Activated CD4-positive, alpha-beta T cell treated with anti-CD3 and anti-CD28 coated beads for 36 hours (primary cell): ENCODE results near the gene CCDC9B. TPM values are rescaled to one million over a fixed set of nuclear protein-coding genes. Genes with fewer than 3 reads are reported as not detected.

Experiments used
- ATAC-seq: fragments of 200-7000 bp; cut with Tn5 transposase; one replicate; pipeline ENCODE4 v1.10.0; 2021; ENCODE audit warnings: mild to moderate bottlenecking, moderate library complexity
- CTCF ChIA-PET: fragments of 350-600 bp; sonication (Branson Sonifier 250); formaldehyde crosslinking; loops from one replicate; lab custom pipeline; 2021; ENCODE audit warnings: antibody characterized with exemption; lab: Charles Lee
- POLR2A ChIA-PET: fragments of 350-600 bp; sonication (Branson Sonifier 250); formaldehyde crosslinking; loops from one replicate; lab custom pipeline; 2021; ENCODE audit warnings: antibody characterized with exemption, inconsistent platforms; lab: Charles Lee
- DNase-seq: peaks from one replicate; pipeline ENCODE4 v3.0.0-alpha.2; 2020
- H3K27ac Mint-ChIP-seq: one replicate; pipeline ENCODE4 v1.8.0; 2021; ENCODE audit warnings: mixed read lengths
- H3K27me3 Mint-ChIP-seq: one replicate; pipeline ENCODE4 v1.8.0; 2021; ENCODE audit warnings: mixed read lengths
- H3K36me3 Mint-ChIP-seq: one replicate; pipeline ENCODE4 v1.8.0; 2021; ENCODE audit warnings: low read depth, mixed read lengths
- H3K4me1 Mint-ChIP-seq: one replicate; pipeline ENCODE4 v1.8.0; 2021; ENCODE audit warnings: mixed read lengths
- H3K4me3 Mint-ChIP-seq: one replicate; pipeline ENCODE4 v1.8.0; 2021; ENCODE audit warnings: mild to moderate bottlenecking, moderate library complexity, mixed read lengths
- H3K9me3 Mint-ChIP-seq: one replicate; pipeline ENCODE4 v1.8.0; 2021; ENCODE audit warnings: low read depth, mixed read lengths
- intact Hi-C, 2 experiments: fragments of 100-400 bp; cut with DNase I in 1 of 2; cut with micrococcal nuclease in 1 of 2; formaldehyde crosslinking; loops; one replicate each; pipeline versions ENCODE4 v1.14.2 to v1.15.1; 2022 to 2024; cut with DNase I, micrococcal nuclease
- total RNA-seq, 2 experiments: library from RNA; stranded (reverse); gene quantifications; one replicate each; pipeline ENCODE4 v1.2.3, GENCODE V29; 2021

The CCDC9B gene
- total RNA-seq, 2 experiments from 2014 or later: 0.65 to 0.98 TPM

- Mint-ChIP-seq H3K9me3 (no peaks in the 10 kb centered on the region), H3K4me1 (peaks cover 16% of the 10 kb centered on the region), H3K27ac (no peak overlapping the region), H3K4me3 (no peak overlapping the region), H3K36me3 (no peaks in the 10 kb centered on the region), H3K27me3 (no peaks in the 10 kb centered on the region)
- intact Hi-C loops: no loop called here
- POLR2A ChIA-PET: no interaction called here
- CTCF ChIA-PET: interaction anchor here (0.7 to 11.4 kb wide), 20 partner anchors 8 to 1833 kb away, joined by 3 to 151 read pairs (median 8); partner anchors contain the start of genes INAFM2, IVD and PLCB2
- no peak for ATAC-seq
- no peak for DNase-seq
These were observed 4.6 kb downstream of the CCDC9B start for GRCh38 chr15:40335938-40336743.

DNA sequence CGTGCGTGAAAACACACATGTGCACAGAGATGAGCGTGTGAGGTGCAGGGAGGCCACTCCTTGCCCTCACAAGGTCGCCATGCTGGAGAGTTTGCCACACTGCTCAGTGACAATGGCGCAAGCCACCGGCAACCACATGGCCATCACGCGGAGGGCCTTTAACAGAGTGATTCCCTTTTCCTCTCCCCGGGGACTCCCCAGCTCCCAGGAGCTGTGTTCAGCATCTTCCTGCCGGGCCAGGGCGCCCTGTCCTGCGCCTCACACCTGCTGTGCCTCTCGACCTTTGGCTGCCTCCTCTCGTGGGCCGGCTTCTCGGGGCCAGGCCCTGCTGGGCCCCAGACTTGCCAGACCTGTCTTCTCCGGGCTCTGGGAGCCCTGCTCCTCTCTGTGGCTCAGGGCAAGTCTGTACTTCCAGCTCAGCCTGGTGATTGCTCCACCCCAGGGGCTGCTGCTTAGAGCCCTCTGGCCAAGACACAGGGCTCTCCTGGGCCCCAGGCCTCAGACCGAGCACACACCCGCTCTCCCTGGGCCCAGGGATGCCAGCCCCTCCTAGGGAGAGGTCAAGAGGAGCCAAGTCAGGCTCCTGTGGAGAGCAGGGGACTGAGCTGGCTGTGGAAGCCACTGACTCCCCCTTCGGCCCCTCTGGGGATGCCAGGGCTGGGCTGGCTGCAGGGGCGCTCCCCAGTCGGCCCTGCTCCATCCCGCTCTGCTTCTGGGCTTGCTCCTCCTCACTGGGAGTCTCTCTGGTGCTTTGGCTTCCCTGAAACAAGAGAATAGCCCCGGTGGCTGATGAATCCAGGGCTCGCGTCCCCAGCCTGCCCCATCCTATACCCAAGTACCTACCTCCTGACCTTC, 5.6 kb downstream of the CCDC9B start:
- Mint-ChIP-seq H3K36me3 (no peaks in the 10 kb centered on the region), H3K4me1 (peaks cover 16% of the 10 kb centered on the region), H3K27me3 (no peaks in the 10 kb centered on the region), H3K27ac (no peak overlapping the region), H3K4me3 (no peak overlapping the region), H3K9me3 (no peaks in the 10 kb centered on the region)
- intact Hi-C loops: no loop called here
- DNase-seq (no peak), ATAC-seq (no peak)
- POLR2A ChIA-PET: interaction anchor here (0.6 kb wide), 1 partner anchor 370 kb away, joined by 6 read pairs; no protein-coding TSS in a partner anchor
- CTCF ChIA-PET: interaction anchor here (0.6 to 9.9 kb wide), 13 partner anchors 8 to 224 kb away, joined by 3 to 150 read pairs (median 6); partner anchors contain the start of genes INAFM2 and PLCB2

DNA sequence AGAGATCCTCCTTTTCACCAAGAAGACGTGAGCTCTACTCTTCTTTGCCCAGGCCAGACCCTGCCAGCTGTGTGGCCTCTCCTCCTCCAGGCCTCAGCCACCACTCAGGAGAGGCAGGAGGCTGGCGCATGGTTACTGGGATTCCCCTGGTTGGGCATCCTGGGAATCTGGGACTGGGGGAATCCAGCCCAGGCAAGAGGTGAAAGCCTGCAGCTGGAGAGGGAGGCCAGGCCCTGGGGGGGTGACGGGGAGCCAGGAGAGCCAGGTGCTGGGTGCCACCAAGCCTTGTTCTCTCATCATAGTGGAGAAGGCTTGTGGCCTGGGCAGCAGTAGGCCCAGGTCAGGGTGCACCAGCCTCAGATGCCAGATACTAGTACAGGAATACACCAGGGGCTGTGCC, 6.2 kb downstream of the CCDC9B start:
- Mint-ChIP-seq H3K9me3 (no peaks in the 10 kb centered on the region), H3K4me1 (peaks cover 16% of the 10 kb centered on the region), H3K27ac (peak overlapping the region; percentile 68), H3K4me3 (no peak overlapping the region), H3K27me3 (no peaks in the 10 kb centered on the region), H3K36me3 (no peaks in the 10 kb centered on the region)
- DNase-seq: no peak
- ChIA-PET POLR2A (interaction anchor here (0.5 to 0.7 kb wide), 3 partner anchors 94 to 761 kb away, joined by 3 to 6 read pairs (median 3); no protein-coding TSS in a partner anchor), CTCF (interaction anchor here (0.7 to 9.9 kb wide), 13 partner anchors 7 to 106 kb away, joined by 3 to 150 read pairs (median 4); partner anchors contain the start of genes BAHD1, INAFM2 and PLCB2)
- intact Hi-C loops: no loop called here
- no peak for ATAC-seq

GRCh38 chr15:40333922-40334492, 6.7 kb downstream of the CCDC9B start:
- intact Hi-C loops: no loop called here
- DNase-seq (peak; percentile 62), ATAC-seq (peak; percentile 52)
- H3K4me3 Mint-ChIP-seq: peak overlapping the region; percentile 41
- H3K27ac Mint-ChIP-seq: peak overlapping the region; percentile 68
- POLR2A ChIA-PET: interaction anchor here (0.5 to 0.7 kb wide), 4 partner anchors 12 to 761 kb away, joined by 3 to 6 read pairs (median 4); no protein-coding TSS in a partner anchor
- no peaks in the 10 kb centered on the region for H3K27me3 Mint-ChIP-seq
- H3K36me3 Mint-ChIP-seq: no peaks in the 10 kb centered on the region
- H3K4me1 Mint-ChIP-seq: peaks cover 16% of the 10 kb centered on the region
- no peaks in the 10 kb centered on the region for H3K9me3 Mint-ChIP-seq
- CTCF ChIA-PET: interaction anchor here (0.7 to 9.9 kb wide), 15 partner anchors 8 to 107 kb away, joined by 3 to 150 read pairs (median 4); partner anchors contain the start of genes ANKRD63, BAHD1, INAFM2 and PLCB2

DNA sequence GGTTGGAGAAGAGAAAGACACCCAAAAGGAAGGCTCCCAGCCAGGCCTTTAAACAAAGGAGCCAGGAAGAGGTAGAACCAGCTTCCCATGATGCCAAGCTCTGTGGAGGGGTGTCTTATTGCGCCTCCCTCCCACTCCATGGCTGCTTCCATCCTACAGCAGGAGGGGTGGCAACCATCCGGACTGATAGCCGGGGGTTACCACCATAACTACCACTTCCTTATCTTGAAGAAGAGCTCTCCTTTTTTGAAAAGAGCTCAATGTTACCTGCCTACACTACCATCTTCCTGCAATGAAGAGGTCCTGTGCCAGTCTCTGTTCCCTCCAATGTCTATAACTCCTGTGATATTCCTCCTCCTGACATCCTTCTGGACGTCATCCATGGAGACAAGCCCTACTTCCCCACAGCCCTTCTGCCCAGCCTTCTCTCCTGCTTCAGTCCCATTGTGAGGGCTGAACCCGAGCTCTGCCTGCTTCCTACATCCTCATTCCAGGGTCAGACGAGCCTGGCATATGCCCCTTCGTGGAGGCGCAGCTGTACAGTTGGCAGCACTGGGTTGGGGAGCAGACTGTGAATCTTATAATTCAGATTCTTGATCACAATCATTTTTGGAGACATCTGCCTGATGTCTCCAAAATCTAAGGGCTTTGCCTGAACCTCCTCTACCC, 8.5 kb downstream of the CCDC9B start:
- CTCF ChIA-PET: interaction anchor here (0.5 to 9.9 kb wide), 7 partner anchors 12 to 177 kb away, joined by 3 to 150 read pairs (median 3); partner anchors contain the start of gene INAFM2
- H3K4me1 Mint-ChIP-seq: peaks cover 13% of the 10 kb centered on the region
- POLR2A ChIA-PET: no interaction called here
- intact Hi-C loops: no loop called here
- DNase-seq (no peak), ATAC-seq (no peak)
- no peaks in the 10 kb centered on the region for H3K27me3 Mint-ChIP-seq
- no peaks in the 10 kb centered on the region for H3K36me3 Mint-ChIP-seq
- H3K9me3 Mint-ChIP-seq: no peaks in the 10 kb centered on the region
- no peak overlapping the region for H3K27ac Mint-ChIP-seq
- H3K4me3 Mint-ChIP-seq: no peak overlapping the region

DNA sequence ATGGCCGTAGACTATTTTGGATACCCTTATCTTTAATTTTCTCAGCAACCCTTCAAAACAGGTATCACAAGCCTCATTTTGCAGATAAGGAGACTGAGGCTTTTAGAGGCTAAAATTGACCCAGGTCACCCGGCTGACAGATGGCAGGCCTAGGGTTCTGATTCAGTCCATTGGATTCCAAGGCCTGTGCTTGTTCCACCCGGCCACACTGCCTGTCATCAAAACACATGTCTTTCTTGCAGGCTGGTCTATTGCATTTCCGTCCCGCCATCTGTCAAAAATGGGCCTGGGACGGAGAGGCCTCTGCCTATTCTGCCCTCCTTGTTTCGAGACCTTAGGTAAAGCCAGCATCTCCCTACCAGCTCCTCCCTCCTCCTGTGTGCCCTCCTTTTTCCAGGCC, 9.1 kb downstream of the CCDC9B start:
- H3K4me3 Mint-ChIP-seq: no peak overlapping the region

DNA sequence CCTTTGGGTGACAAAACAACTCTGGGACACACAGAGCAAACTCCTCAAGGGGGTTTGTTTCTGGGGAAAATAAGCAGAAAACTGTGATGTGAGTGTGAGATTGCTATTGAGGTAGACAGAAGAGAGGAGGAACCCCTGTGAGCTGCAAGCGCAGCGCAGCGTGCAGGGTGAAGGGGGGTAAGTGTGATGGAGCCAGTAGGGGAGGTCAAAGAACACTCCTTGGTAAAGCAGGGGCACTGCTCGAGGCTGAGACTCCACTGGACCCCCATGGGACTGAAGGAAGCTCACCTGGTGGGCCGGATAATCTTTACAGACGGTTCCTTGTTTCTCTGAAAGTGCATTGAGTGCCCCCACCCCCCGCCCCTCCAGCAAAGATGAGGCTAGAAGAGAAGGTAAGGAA, 9.7 kb downstream of the CCDC9B start:
- Mint-ChIP-seq H3K27me3 (no peaks in the 10 kb centered on the region), H3K27ac (no peak overlapping the region), H3K4me3 (no peak overlapping the region), H3K9me3 (no peaks in the 10 kb centered on the region), H3K4me1 (peaks cover 14% of the 10 kb centered on the region), H3K36me3 (peaks cover under 1% of the 10 kb centered on the region)
- intact Hi-C loops: no loop called here
- CTCF ChIA-PET: interaction anchor here (0.5 to 7.0 kb wide), 3 partner anchors 9 to 113 kb away, joined by 3 to 109 read pairs (median 3); partner anchors contain the start of gene CCDC9B
- DNase-seq (no peak), ATAC-seq (no peak)
- POLR2A ChIA-PET: no interaction called here

More for the DNA sequence above, 9.1 kb downstream of the CCDC9B start:
- intact Hi-C loops: no loop called here
- Mint-ChIP-seq H3K27ac (no peak overlapping the region), H3K9me3 (no peaks in the 10 kb centered on the region), H3K27me3 (no peaks in the 10 kb centered on the region), H3K36me3 (no peaks in the 10 kb centered on the region), H3K4me1 (peaks cover 13% of the 10 kb centered on the region)
- CTCF ChIA-PET: interaction anchor here (0.5 to 9.9 kb wide), 7 partner anchors 12 to 90 kb away, joined by 3 to 150 read pairs (median 3); partner anchors contain the start of gene INAFM2
- no peak for DNase-seq
- POLR2A ChIA-PET: no interaction called here
- ATAC-seq: no peak

DNA sequence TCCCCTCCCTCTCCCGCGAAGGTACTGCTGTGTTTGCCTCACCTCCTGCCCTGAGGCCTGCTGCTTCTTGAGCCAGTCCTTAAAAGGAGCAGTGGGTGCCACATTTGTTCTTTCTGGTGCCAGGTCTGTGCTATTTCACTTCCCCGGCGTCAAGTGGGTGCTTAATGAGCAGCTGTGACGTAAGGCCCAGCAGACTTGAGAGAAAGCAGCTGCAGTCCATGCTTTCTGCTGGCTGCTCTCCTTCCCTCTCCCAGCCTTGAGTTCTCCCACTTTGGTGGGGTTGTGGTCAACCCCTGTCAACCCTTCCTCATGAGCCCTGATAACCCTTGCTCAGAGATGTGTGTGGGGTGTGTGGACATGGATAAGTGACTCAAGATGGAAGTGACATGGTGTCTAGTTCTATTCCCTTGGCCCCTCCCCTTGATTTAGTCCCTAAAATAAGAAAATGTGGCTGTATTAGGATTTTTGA, 10.3 kb downstream of the CCDC9B start:
- no peak overlapping the region for H3K4me3 Mint-ChIP-seq
- H3K27ac Mint-ChIP-seq: no peak overlapping the region
- H3K4me1 Mint-ChIP-seq: peaks cover 20% of the 10 kb centered on the region
- POLR2A ChIA-PET: no interaction called here
- CTCF ChIA-PET: interaction anchor here (0.7 to 7.0 kb wide), 2 partner anchors 10 to 113 kb away, joined by 3 to 109 read pairs; partner anchors contain the start of gene CCDC9B
- H3K27me3 Mint-ChIP-seq: no peaks in the 10 kb centered on the region
- DNase-seq: no peak
- intact Hi-C loops: no loop called here
- no peaks in the 10 kb centered on the region for H3K9me3 Mint-ChIP-seq
- peaks cover 4% of the 10 kb centered on the region for H3K36me3 Mint-ChIP-seq
- no peak for ATAC-seq

- no peaks in the 10 kb centered on the region for H3K27me3 Mint-ChIP-seq
- DNase-seq (no peak), ATAC-seq (no peak)
- no peak overlapping the region for H3K27ac Mint-ChIP-seq
- ChIA-PET CTCF (interaction anchor here (0.9 to 7.0 kb wide), 2 partner anchors 10 to 93 kb away, joined by 3 to 109 read pairs; partner anchors contain the start of gene CCDC9B), POLR2A (no interaction called here)
- peaks cover 26% of the 10 kb centered on the region for H3K4me1 Mint-ChIP-seq
- H3K36me3 Mint-ChIP-seq: peaks cover 4% of the 10 kb centered on the region
- no peak overlapping the region for H3K4me3 Mint-ChIP-seq
- intact Hi-C loops: no loop called here
- no peaks in the 10 kb centered on the region for H3K9me3 Mint-ChIP-seq
These were observed 10.9 kb downstream of the CCDC9B start for GRCh38 chr15:40329804-40330203.

GRCh38 chr15:40328751-40329150, 12.0 kb downstream of the CCDC9B start:
- H3K4me3 Mint-ChIP-seq: no peak overlapping the region
- intact Hi-C loops: no loop called here
- H3K27me3 Mint-ChIP-seq: no peaks in the 10 kb centered on the region
- H3K4me1 Mint-ChIP-seq: peaks cover 17% of the 10 kb centered on the region
- no peaks in the 10 kb centered on the region for H3K9me3 Mint-ChIP-seq
- no peak overlapping the region for H3K27ac Mint-ChIP-seq
- DNase-seq (no peak), ATAC-seq (no peak)
- ChIA-PET POLR2A (no interaction called here), CTCF (interaction anchor here (0.6 to 7.0 kb wide), 8 partner anchors 8 to 502 kb away, joined by 3 to 109 read pairs (median 5); partner anchors contain the start of gene CCDC9B)
- H3K36me3 Mint-ChIP-seq: peaks cover 4% of the 10 kb centered on the region
